WTC11 (cell line): ENCODE data around the gene LIMCH1. TPM values are rescaled to one million over a fixed set of nuclear protein-coding genes. Genes with fewer than 3 reads are reported as not detected.

Experiments
- ATAC-seq: fragments of 200-7000 bp; cut with Tn5 transposase; 2 replicates; pipeline ENCODE4 v1.10.0; 2021; ENCODE audit warnings: mild to moderate bottlenecking, moderate library complexity
- CTCF ChIA-PET: fragments of 300-600 bp; sonication (Branson Sonifier 250); formaldehyde crosslinking; loops from one replicate; lab custom pipeline; 2021; ENCODE audit warnings: antibody characterized with exemption; lab: Charles Lee
- POLR2A ChIA-PET: fragments of 350-600 bp; sonication (Branson Sonifier 250); formaldehyde crosslinking; loops from one replicate; lab custom pipeline; 2021; ENCODE audit warnings: antibody characterized with exemption; lab: Charles Lee
- DNase-seq: peaks from one replicate; pipeline ENCODE4 v3.0.0; 2021; ENCODE audit warnings: low spot score
- H3K27ac Mint-ChIP-seq: 2 replicates; pipeline ENCODE4 v1.8.0; 2021; ENCODE audit warnings: mixed read lengths
- H3K27me3 Mint-ChIP-seq: 2 replicates; pipeline ENCODE4 v1.8.0; 2021; ENCODE audit warnings: low read depth, mild to moderate bottlenecking, moderate library complexity, mixed read lengths
- H3K36me3 Mint-ChIP-seq: 2 replicates; pipeline ENCODE4 v1.8.0; 2021; ENCODE audit warnings: mixed read lengths
- H3K4me1 Mint-ChIP-seq: 2 replicates; pipeline ENCODE4 v1.8.0; 2022; ENCODE audit warnings: mixed read lengths
- H3K4me3 Mint-ChIP-seq: 2 replicates; pipeline ENCODE4 v1.8.0; 2021; ENCODE audit warnings: mild to moderate bottlenecking, moderate library complexity, mixed read lengths
- H3K9me3 Mint-ChIP-seq: 2 replicates; pipeline ENCODE4 v1.8.0; 2021; ENCODE audit warnings: mixed read lengths
- CDX4 ChIP-seq: fragments of 250-450 bp; sonication (Bioruptor Pico); IDR thresholded peaks from 2 replicates; pipeline ENCODE4 v1.9.0; 2021; ENCODE audit warnings: moderate library complexity, mild to moderate bottlenecking, inconsistent platforms, borderline replicate concordance
- CREB1 ChIP-seq: sonication (generic); formaldehyde crosslinking; IDR thresholded peaks from 2 replicates; pipeline ENCODE4 v1.8.0; 2023; ENCODE audit warnings: mild to moderate bottlenecking, missing genetic modification reagents
- FOXJ3 ChIP-seq: sonication (generic); formaldehyde crosslinking; IDR thresholded peaks from 2 replicates; pipeline ENCODE4 v1.9.0; 2021; ENCODE audit warnings: missing genetic modification reagents, mild to moderate bottlenecking, borderline replicate concordance
- FOXP1 ChIP-seq: sonication (generic); formaldehyde crosslinking; IDR thresholded peaks from 2 replicates; pipeline ENCODE4 v1.8.0; 2022; ENCODE audit warnings: missing genetic modification reagents, mild to moderate bottlenecking, moderate library complexity, borderline replicate concordance
- FOXP4 ChIP-seq: sonication (generic); formaldehyde crosslinking; IDR thresholded peaks from 2 replicates; pipeline ENCODE4 v1.8.0; 2022; ENCODE audit warnings: mild to moderate bottlenecking, missing genetic modification reagents
- HMGXB4 ChIP-seq: sonication (generic); formaldehyde crosslinking; IDR thresholded peaks from 2 replicates; pipeline ENCODE4 v1.8.1; 2023; ENCODE audit warnings: mild to moderate bottlenecking, moderate library complexity, missing genetic modification reagents
- IRF2 ChIP-seq: sonication (generic); formaldehyde crosslinking; IDR thresholded peaks from 2 replicates; pipeline ENCODE4 v1.8.0; 2022; ENCODE audit warnings: low read depth, missing genetic modification reagents, borderline replicate concordance
- JAZF1 ChIP-seq: fragments of 250-450 bp; sonication (Bioruptor Pico); IDR thresholded peaks from 2 replicates; pipeline ENCODE4 v1.9.0; 2021; ENCODE audit warnings: moderate library complexity, mild to moderate bottlenecking, inconsistent platforms
- JUN ChIP-seq: sonication (generic); formaldehyde crosslinking; IDR thresholded peaks from 2 replicates; pipeline ENCODE4 v1.8.0; 2023; ENCODE audit warnings: mild to moderate bottlenecking, missing genetic modification reagents
- MAX ChIP-seq: sonication (generic); formaldehyde crosslinking; IDR thresholded peaks from 2 replicates; pipeline ENCODE4 v1.8.0; 2022; ENCODE audit warnings: mild to moderate bottlenecking, missing genetic modification reagents
- MXD4 ChIP-seq: fragments of 250-450 bp; sonication (Bioruptor Pico); IDR thresholded peaks from 2 replicates; pipeline ENCODE4 v1.8.0; 2021; ENCODE audit warnings: mild to moderate bottlenecking, moderate library complexity, borderline replicate concordance
- MYBL2 ChIP-seq: sonication (generic); formaldehyde crosslinking; IDR thresholded peaks from 2 replicates; pipeline ENCODE4 v1.8.1; 2023; ENCODE audit warnings: mild to moderate bottlenecking, moderate library complexity, missing genetic modification reagents
- RELA ChIP-seq: sonication (generic); formaldehyde crosslinking; IDR thresholded peaks from 2 replicates; pipeline ENCODE4 v1.8.1; 2022; ENCODE audit warnings: missing genetic modification reagents, mild to moderate bottlenecking, borderline replicate concordance
- SMAD4 ChIP-seq: sonication (generic); formaldehyde crosslinking; IDR thresholded peaks from 2 replicates; pipeline ENCODE4 v1.8.0; 2022; ENCODE audit warnings: mild to moderate bottlenecking, missing genetic modification reagents
- SP1 ChIP-seq: sonication (generic); formaldehyde crosslinking; conservative IDR thresholded peaks from 2 replicates; pipeline ENCODE4 v1.8.1; 2022; ENCODE audit warnings: missing genetic modification reagents
- TEAD1 ChIP-seq: sonication (generic); formaldehyde crosslinking; IDR thresholded peaks from 2 replicates; pipeline ENCODE4 v1.8.0; 2022; ENCODE audit warnings: mild to moderate bottlenecking, missing genetic modification reagents
- ZNF317 ChIP-seq: sonication (generic); formaldehyde crosslinking; IDR thresholded peaks from 2 replicates; pipeline ENCODE4 v1.8.1; 2023; ENCODE audit warnings: low read depth, mild to moderate bottlenecking, moderate library complexity, missing genetic modification reagents, borderline replicate concordance
- ZSCAN18 ChIP-seq: fragments of 250-450 bp; sonication (Bioruptor Pico); IDR thresholded peaks from 2 replicates; pipeline ENCODE4 v2.1.2; 2022; ENCODE audit warnings: mild to moderate bottlenecking, moderate library complexity
- total RNA-seq: library from RNA; stranded (reverse); gene quantifications from 3 replicates; pipeline ENCODE4 v1.2.3, GENCODE V29; 2021
- TF ChIP-seq, protein P1 (sequence below): sonication (generic); formaldehyde crosslinking; IDR thresholded peaks from 2 replicates; pipeline ENCODE4 v1.8.1; 2023; ENCODE audit warnings: mild to moderate bottlenecking, missing genetic modification reagents, borderline replicate concordance
- TF ChIP-seq, protein P2 (sequence below): sonication (generic); formaldehyde crosslinking; IDR thresholded peaks from 2 replicates; pipeline ENCODE4 v1.8.0; 2022; ENCODE audit warnings: mild to moderate bottlenecking, missing genetic modification reagents

The LIMCH1 gene
- total RNA-seq, 1 experiment from 2014 or later: 0.92 TPM

- Mint-ChIP-seq H3K4me1 (peaks cover 3% of the 10 kb centered on the region), H3K9me3 (no peaks in the 10 kb centered on the region), H3K4me3 (no peak overlapping the region), H3K27ac (no peak overlapping the region)
- no peak for DNase-seq
- CTCF ChIA-PET: no interaction called here
- TF ChIP-seq JAZF1 (CRISPR knock-in tag) (no peak), ZSCAN18 (CRISPR knock-in tag) (no peak), FOXP4 (CRISPR knock-in tag) (no peak), MXD4 (no peak)
- TF ChIP-seq, all 79 proteins: peak for 0
- H3K36me3 Mint-ChIP-seq: no peaks in the 10 kb centered on the region
- H3K27me3 Mint-ChIP-seq: no peaks in the 10 kb centered on the region
- ATAC-seq: no peak
- POLR2A ChIA-PET: no interaction called here
Measured at GRCh38 chr4:41533680-41534079, 4.3 kb upstream of the LIMCH1 start.

- Mint-ChIP-seq H3K4me1 (peaks cover 3% of the 10 kb centered on the region), H3K27ac (no peak overlapping the region), H3K27me3 (no peaks in the 10 kb centered on the region), H3K4me3 (no peak overlapping the region), H3K36me3 (no peaks in the 10 kb centered on the region), H3K9me3 (no peaks in the 10 kb centered on the region)
- DNase-seq: no peak
- no peak for ATAC-seq
- CTCF ChIA-PET: no interaction called here
- TF ChIP-seq CREB1 (no peak), IRF2 (CRISPR knock-in tag) (no peak), FOXJ3 (CRISPR knock-in tag) (no peak), MAX (CRISPR knock-in tag) (no peak), FOXP4 (CRISPR knock-in tag) (no peak), FOXP1 (CRISPR knock-in tag) (no peak), CDX4 (CRISPR knock-in tag) (no peak), TEAD1 (CRISPR knock-in tag) (no peak), MYBL2 (CRISPR knock-in tag) (no peak), HMGXB4 (CRISPR knock-in tag) (no peak), SMAD4 (CRISPR knock-in tag) (no peak), RELA (CRISPR knock-in tag) (no peak), SP1 (CRISPR knock-in tag) (no peak), ZNF317 (no peak), JUN (no peak)
- TF ChIP-seq, protein P1, sequence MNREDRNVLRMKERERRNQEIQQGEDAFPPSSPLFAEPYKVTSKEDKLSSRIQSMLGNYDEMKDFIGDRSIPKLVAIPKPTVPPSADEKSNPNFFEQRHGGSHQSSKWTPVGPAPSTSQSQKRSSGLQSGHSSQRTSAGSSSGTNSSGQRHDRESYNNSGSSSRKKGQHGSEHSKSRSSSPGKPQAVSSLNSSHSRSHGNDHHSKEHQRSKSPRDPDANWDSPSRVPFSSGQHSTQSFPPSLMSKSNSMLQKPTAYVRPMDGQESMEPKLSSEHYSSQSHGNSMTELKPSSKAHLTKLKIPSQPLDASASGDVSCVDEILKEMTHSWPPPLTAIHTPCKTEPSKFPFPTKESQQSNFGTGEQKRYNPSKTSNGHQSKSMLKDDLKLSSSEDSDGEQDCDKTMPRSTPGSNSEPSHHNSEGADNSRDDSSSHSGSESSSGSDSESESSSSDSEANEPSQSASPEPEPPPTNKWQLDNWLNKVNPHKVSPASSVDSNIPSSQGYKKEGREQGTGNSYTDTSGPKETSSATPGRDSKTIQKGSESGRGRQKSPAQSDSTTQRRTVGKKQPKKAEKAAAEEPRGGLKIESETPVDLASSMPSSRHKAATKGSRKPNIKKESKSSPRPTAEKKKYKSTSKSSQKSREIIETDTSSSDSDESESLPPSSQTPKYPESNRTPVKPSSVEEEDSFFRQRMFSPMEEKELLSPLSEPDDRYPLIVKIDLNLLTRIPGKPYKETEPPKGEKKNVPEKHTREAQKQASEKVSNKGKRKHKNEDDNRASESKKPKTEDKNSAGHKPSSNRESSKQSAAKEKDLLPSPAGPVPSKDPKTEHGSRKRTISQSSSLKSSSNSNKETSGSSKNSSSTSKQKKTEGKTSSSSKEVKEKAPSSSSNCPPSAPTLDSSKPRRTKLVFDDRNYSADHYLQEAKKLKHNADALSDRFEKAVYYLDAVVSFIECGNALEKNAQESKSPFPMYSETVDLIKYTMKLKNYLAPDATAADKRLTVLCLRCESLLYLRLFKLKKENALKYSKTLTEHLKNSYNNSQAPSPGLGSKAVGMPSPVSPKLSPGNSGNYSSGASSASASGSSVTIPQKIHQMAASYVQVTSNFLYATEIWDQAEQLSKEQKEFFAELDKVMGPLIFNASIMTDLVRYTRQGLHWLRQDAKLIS (CRISPR knock-in tag): no peak
- TF ChIP-seq, protein P2, sequence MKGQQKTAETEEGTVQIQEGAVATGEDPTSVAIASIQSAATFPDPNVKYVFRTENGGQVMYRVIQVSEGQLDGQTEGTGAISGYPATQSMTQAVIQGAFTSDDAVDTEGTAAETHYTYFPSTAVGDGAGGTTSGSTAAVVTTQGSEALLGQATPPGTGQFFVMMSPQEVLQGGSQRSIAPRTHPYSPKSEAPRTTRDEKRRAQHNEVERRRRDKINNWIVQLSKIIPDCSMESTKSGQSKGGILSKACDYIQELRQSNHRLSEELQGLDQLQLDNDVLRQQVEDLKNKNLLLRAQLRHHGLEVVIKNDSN: no peak
- POLR2A ChIA-PET: no interaction called here
Measured at GRCh38 chr4:41534404-41534803, 3.6 kb upstream of the LIMCH1 start.
